Breast epithelium (tissue), 4 donors: ENCODE measurements around the gene UCHL1. TPM values are rescaled to one million over a fixed set of nuclear protein-coding genes. Genes with fewer than 3 reads are reported as not detected.

Experiments used
- DNase-seq, 2 donors: peaks; one replicate each; pipeline ENCODE4 v3.0.0-alpha.2; 2019; ENCODE audit warnings: low spot score in 2 of 2
- H3K27ac ChIP-seq, 2 donors: fragments of 200-600 bp; sonication (generic) in 1 of 2; one replicate each; pipeline ENCODE4 v1.5.1; 2016 to 2019; ENCODE audit warnings: mild to moderate bottlenecking in 1 of 2
- H3K27me3 ChIP-seq, 2 donors: fragments of 200-600 bp; sonication (generic) in 1 of 2; one replicate each; pipeline versions ENCODE4 v1.5.1 to v1.6.0; 2017 to 2019; ENCODE audit warnings: control low read depth in 1 of 2, mild to moderate bottlenecking in 1 of 2
- H3K36me3 ChIP-seq: fragments of 200-600 bp; one replicate; pipeline ENCODE4 v1.5.1; 2019
- H3K4me1 ChIP-seq, 2 donors: fragments of 200-600 bp; sonication (generic); one replicate each; pipeline ENCODE4 v1.5.1; 2016 to 2019; ENCODE audit warnings: control low read depth in 1 of 2
- H3K4me3 ChIP-seq, 3 donors: fragments of 200-600 bp; sonication (generic); 1 replicate in 2 of 3; 2 replicates in 1 of 3; pipeline ENCODE4 v1.5.1; 2016 to 2019; ENCODE audit warnings: mild to moderate bottlenecking in 3 of 3, moderate library complexity in 2 of 3
- H3K9me3 ChIP-seq, 2 donors: fragments of 200-600 bp; sonication (generic) in 1 of 2; one replicate each; pipeline ENCODE4 v1.5.1; 2016 to 2019; ENCODE audit warnings: control low read depth in 1 of 2
- POLR2A ChIP-seq: fragments of 450-650 bp; IDR thresholded peaks from one replicate; pipeline ENCODE4 v1.6.1; 2016; ENCODE audit warnings: antibody characterized with exemption, mild to moderate bottlenecking, moderate library complexity
- POLR2AphosphoS5 ChIP-seq, 3 donors: sonication (generic); formaldehyde crosslinking; IDR thresholded peaks; one replicate each; pipeline ENCODE4 v1.6.1; 2017; ENCODE audit warnings: antibody characterized with exemption in 3 of 3
- intact Hi-C: fragments of 100-400 bp; cut with DNase I; formaldehyde crosslinking; loops from one replicate; pipeline ENCODE4 v1.15.1; 2023; ENCODE audit warnings: low total_unique reads
- total RNA-seq, 3 donors: library from RNA; depleted of rRNA; stranded (reverse); fragments of >200 nt; gene quantifications; one replicate each; pipeline ENCODE4 v1.1.0, GENCODE V29; 2016
- TF ChIP-seq, protein P1 (sequence below), 3 donors: fragments of 450-650 bp; IDR thresholded peaks; one replicate each; pipeline ENCODE4 v1.5.1; 2016 to 2017; ENCODE audit warnings: antibody characterized with exemption in 3 of 3, mild to moderate bottlenecking in 3 of 3, moderate library complexity in 3 of 3

Gene UCHL1
- total RNA-seq, 3 donors from 2014 or later: 21.3 to 143 (median 33.1) TPM

GRCh38 chr4:41236032-41236431, 20.7 kb upstream of the UCHL1 start:
- no peak for DNase-seq
- no peak overlapping the region for H3K4me3 ChIP-seq
- H3K27ac ChIP-seq: no peak overlapping the region
- intact Hi-C loops: no loop called here
- no peaks in the 10 kb centered on the region for H3K36me3 ChIP-seq
- no peak for TF ChIP-seq POLR2A
- TF ChIP-seq, protein P1, sequence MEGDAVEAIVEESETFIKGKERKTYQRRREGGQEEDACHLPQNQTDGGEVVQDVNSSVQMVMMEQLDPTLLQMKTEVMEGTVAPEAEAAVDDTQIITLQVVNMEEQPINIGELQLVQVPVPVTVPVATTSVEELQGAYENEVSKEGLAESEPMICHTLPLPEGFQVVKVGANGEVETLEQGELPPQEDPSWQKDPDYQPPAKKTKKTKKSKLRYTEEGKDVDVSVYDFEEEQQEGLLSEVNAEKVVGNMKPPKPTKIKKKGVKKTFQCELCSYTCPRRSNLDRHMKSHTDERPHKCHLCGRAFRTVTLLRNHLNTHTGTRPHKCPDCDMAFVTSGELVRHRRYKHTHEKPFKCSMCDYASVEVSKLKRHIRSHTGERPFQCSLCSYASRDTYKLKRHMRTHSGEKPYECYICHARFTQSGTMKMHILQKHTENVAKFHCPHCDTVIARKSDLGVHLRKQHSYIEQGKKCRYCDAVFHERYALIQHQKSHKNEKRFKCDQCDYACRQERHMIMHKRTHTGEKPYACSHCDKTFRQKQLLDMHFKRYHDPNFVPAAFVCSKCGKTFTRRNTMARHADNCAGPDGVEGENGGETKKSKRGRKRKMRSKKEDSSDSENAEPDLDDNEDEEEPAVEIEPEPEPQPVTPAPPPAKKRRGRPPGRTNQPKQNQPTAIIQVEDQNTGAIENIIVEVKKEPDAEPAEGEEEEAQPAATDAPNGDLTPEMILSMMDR (IDR thresholded peaks at IDR 0.05): no peak
- TF ChIP-seq POLR2AphosphoS5 (IDR thresholded peaks at IDR 0.05): no peak
- H3K27me3 ChIP-seq: no peaks in the 10 kb centered on the region
- no peaks in the 10 kb centered on the region for H3K9me3 ChIP-seq
- H3K4me1 ChIP-seq: no peaks in the 10 kb centered on the region

DNA sequence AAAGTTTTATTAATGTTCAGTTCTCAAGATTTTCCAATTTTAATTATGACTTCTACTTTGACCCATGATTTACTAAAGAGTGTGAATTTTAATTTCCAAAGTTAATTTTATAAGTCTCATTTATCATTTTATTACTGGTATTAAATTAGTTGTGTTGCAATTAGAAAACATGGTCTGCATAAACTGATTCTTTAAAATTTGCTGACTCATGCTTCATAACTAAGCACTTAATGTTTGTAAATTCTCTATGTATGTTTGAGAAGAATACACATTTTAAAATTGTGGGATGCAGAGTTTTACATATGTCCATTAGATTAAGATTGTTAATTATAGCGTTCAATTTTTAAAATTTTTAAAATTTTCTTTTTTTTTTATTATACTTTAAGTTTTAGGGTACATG, 20.2 kb upstream of the UCHL1 start:
- Histone ChIP-seq H3K4me3 (no peak overlapping the region), H3K36me3 (no peaks in the 10 kb centered on the region), H3K27me3 (no peaks in the 10 kb centered on the region), H3K4me1 (no peaks in the 10 kb centered on the region), H3K27ac (no peak overlapping the region), H3K9me3 (no peaks in the 10 kb centered on the region)
- intact Hi-C loops: no loop called here
- TF ChIP-seq, protein P1 (IDR thresholded peaks at IDR 0.05): no peak
- TF ChIP-seq POLR2A (no peak), POLR2AphosphoS5 (IDR thresholded peaks at IDR 0.05) (no peak)
- DNase-seq: no peak

GRCh38 chr4:41241919-41242318, 14.8 kb upstream of the UCHL1 start:
- no peaks in the 10 kb centered on the region for H3K36me3 ChIP-seq
- H3K27me3 ChIP-seq: no peaks in the 10 kb centered on the region
- intact Hi-C loops: no loop called here
- no peak overlapping the region for H3K4me3 ChIP-seq
- TF ChIP-seq POLR2A (no peak), POLR2AphosphoS5 (IDR thresholded peaks at IDR 0.05) (no peak)
- TF ChIP-seq, protein P1 (IDR thresholded peaks at IDR 0.05): no peak
- H3K9me3 ChIP-seq: no peaks in the 10 kb centered on the region
- no peaks in the 10 kb centered on the region for H3K4me1 ChIP-seq
- no peak for DNase-seq
- no peak overlapping the region for H3K27ac ChIP-seq

DNA sequence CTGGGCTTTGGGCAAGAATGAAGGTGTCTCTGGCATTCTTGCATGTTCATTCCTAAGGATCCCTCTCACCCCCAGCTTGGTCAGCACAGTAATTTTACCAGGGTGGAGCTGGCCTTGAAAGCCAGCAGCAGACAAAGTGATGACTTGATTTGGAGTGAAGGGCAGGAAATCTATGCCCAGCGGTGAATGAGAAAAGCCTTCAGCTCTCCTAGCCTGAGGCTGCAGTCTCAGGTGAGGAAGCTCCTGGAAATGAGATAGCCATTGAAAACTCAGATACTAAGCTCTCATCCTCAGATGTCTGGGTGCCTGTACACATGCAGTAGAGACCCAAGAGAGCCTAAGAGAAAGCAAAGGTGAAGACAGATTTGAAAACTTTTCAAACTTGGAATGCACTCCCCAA, 10.7 kb upstream of the UCHL1 start:
- intact Hi-C loops: no loop called here

DNA sequence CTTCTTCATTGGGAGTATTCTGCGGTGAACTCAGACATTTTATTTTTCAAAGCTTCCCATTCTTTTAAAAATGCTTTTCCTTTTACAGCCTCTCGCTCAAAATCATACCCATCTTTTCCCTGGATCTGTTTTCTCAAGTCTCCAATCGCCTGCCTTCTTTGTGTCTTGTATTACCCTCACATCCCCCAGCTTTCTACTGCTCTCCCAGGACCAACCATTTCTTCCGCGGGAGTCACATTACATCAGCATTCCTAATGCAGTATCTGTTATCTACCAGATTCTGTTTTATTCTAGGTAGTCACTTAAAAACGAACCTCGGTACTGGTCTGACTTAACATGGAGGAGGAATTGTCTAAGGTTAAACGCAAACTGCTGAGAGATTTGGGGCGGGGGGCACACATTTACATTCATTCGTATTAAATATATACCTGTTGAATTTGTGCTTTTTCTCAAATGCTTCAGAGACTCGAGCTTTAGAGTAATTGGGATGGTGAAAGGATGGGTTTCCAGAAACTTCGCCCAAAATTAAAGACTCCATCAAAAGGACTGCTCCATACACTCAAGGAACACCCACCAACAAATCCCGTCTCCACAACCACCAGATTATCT, 493 bp upstream of the UCHL1 start:
- intact Hi-C loops: loop anchor here (10.0 kb wide), 1 partner anchor 629 kb away; no protein-coding TSS in a partner anchor
- TF ChIP-seq, protein P1 (IDR thresholded peaks at IDR 0.05): no peak
- no peak for TF ChIP-seq POLR2AphosphoS5 (IDR thresholded peaks at IDR 0.05)
- no peak for TF ChIP-seq POLR2A
- Histone ChIP-seq H3K4me3 (peak overlapping the region; percentile 44 to 70 (median 61)), H3K36me3 (no peaks in the 10 kb centered on the region), H3K27ac (no peak overlapping the region), H3K27me3 (peaks cover 0 to 19% of the 10 kb centered on the region in 2 donors), H3K4me1 (peaks cover 0 to 5% of the 10 kb centered on the region in 2 donors), H3K9me3 (no peaks in the 10 kb centered on the region)
- DNase-seq: no peak

More for the DNA sequence above, 10.7 kb upstream of the UCHL1 start:
- Histone ChIP-seq H3K36me3 (no peaks in the 10 kb centered on the region), H3K27me3 (no peaks in the 10 kb centered on the region), H3K4me3 (no peak overlapping the region), H3K9me3 (no peaks in the 10 kb centered on the region), H3K27ac (no peak overlapping the region), H3K4me1 (no peaks in the 10 kb centered on the region)
- DNase-seq: no peak
- TF ChIP-seq POLR2AphosphoS5 (IDR thresholded peaks at IDR 0.05): no peak
- TF ChIP-seq, protein P1 (IDR thresholded peaks at IDR 0.05): no peak
- TF ChIP-seq POLR2A: no peak
